ENCODE data around the gene GRM2. TPM values are rescaled to one million over a fixed set of nuclear protein-coding genes. Genes with fewer than 3 reads are reported as not detected.

The GRM2 gene
- total and polyA plus RNA-seq, 2 of the 8 experiments (the other 6 are each of a cell fraction or from before 2014, with no cell fraction given), result 3.9 to 10.5 TPM

- no peak for FAIRE-seq
- H3K18ac ChIP-seq (ENCODE audit: extremely low read depth, low read length), result no peak overlapping the region
These were observed 27.1 kb downstream of the GRM2 start for GRCh38 chr3:51733859-51734571.

More at GRCh38 chr3:51733859-51734571, 27.1 kb downstream of the GRM2 start:
- Histone ChIP-seq H4K5ac (ENCODE audit: insufficient read length, low read depth, low read length) (no peak overlapping the region), H3K56ac (replicated peaks; ENCODE audit: insufficient read length, low read depth, low read length) (no peak overlapping the region), H3K23ac (ENCODE audit: insufficient read length) (no peak overlapping the region), H3K79me1 (ENCODE audit: low read depth, low read length) (no peaks in the 10 kb centered on the region), H3K4me1 (replicated peaks in 1 of 4; ENCODE audit: control insufficient read depth in 3 of 4, insufficient read depth in 4 of 4, low read length in 3 of 4) (peaks cover 0 to 5% (median 0%) of the 10 kb centered on the region in 4 experiments; a peak in 2 of 7 replicates), H3K4ac (replicated peaks; ENCODE audit: insufficient read length, low read depth, low read length) (no peak overlapping the region), H2AK5ac (ENCODE audit: low read depth, low read length) (no peak overlapping the region), H2BK12ac (ENCODE audit: low read depth, low read length) (no peak overlapping the region), H3K27me3 (replicated peaks in 1 of 4; ENCODE audit: control insufficient read depth in 3 of 4, extremely low read depth in 1 of 4, insufficient read depth in 3 of 4, low read length in 3 of 4) (no peaks in the 10 kb centered on the region), H3K79me2 (ENCODE audit: control insufficient read depth in 1 of 2, insufficient read depth in 2 of 2, low read length in 2 of 2) (no peaks in the 10 kb centered on the region), H3K23me2 (ENCODE audit: low read depth, low read length) (no peaks in the 10 kb centered on the region; the same call in 1 of the 2 replicates), H3K14ac (ENCODE audit: insufficient read length) (no peak overlapping the region), H2BK20ac (ENCODE audit: low read length) (no peak overlapping the region), H2BK5ac (ENCODE audit: low read depth, low read length) (no peak overlapping the region), H3K9me3 (ENCODE audit: insufficient read depth in 2 of 2, low read depth in 1 of 2, low read length in 1 of 2) (no peaks in the 10 kb centered on the region), H3K27ac (ENCODE audit: low read depth, low read length) (no peak overlapping the region), H2BK120ac (replicated peaks; ENCODE audit: low read depth, low read length) (no peak overlapping the region), H4K8ac (ENCODE audit: extremely low read depth, insufficient read depth, low read length) (no peak overlapping the region), H2AFZ (ENCODE audit: low read length) (0 out of 2 replicates have a peak overlapping the region, but pooled peaks have one; percentile 86), H3K36me3 (ENCODE audit: control insufficient read depth in 2 of 4, insufficient read depth in 4 of 4, low read length in 3 of 4) (no peaks in the 10 kb centered on the region), H2BK15ac (ENCODE audit: low read length) (no peak overlapping the region), H3K4me3 (ENCODE audit: extremely low read depth in 1 of 4, insufficient read depth in 2 of 4, low read depth in 3 of 4, low read length in 4 of 4) (no peak overlapping the region), H4K20me1 (replicated peaks in 1 of 2; ENCODE audit: control insufficient read depth in 1 of 2, insufficient read depth in 2 of 2, low read length in 2 of 2) (no peaks in the 10 kb centered on the region), H3K9ac (replicated peaks in 1 of 4; ENCODE audit: extremely low read depth in 1 of 4, low read depth in 3 of 4, low read length in 3 of 4) (no peak overlapping the region), H3K4me2 (ENCODE audit: insufficient read depth in 1 of 2, low read depth in 2 of 2, low read length in 2 of 2) (peak overlapping the region in 1 of 2 experiments; percentile 26; a peak in 1 of 4 replicates), H4K91ac (replicated peaks; ENCODE audit: insufficient read length, low read length) (no peak overlapping the region)
- DNase-seq (ENCODE audit: low read depth in 1 of 2, low spot score in 2 of 2), result no peak
- TF ChIP-seq CBX5 (IDR thresholded peaks at IDR 0.05; ENCODE audit: low read depth, low read length), result no peak
- no peak for TF ChIP-seq GTF2F1 (IDR thresholded peaks at IDR 0.05; ENCODE audit: borderline replicate concordance, low read depth, low read length)
- no peak for TF ChIP-seq FOSL1 (IDR thresholded peaks at IDR 0.05; ENCODE audit: insufficient read depth, low read depth, low read length)
- no peak for TF ChIP-seq TAF7 (optimal IDR thresholded peaks at IDR 0.05; ENCODE audit: borderline replicate concordance, low read depth, low read length)
- TF ChIP-seq KDM1A (IDR thresholded peaks at IDR 0.05; ENCODE audit: borderline replicate concordance, low read length), result peak; percentile 75; the same call in 1 of the 2 replicates
- no peak for TF ChIP-seq RXRA (IDR thresholded peaks at IDR 0.05; ENCODE audit: insufficient read depth, low read depth, low read length)
- no peak for TF ChIP-seq TCF12 (IDR thresholded peaks at IDR 0.05; ENCODE audit: low read depth, low read length)
- TF ChIP-seq ATF2 (IDR thresholded peaks at IDR 0.05; ENCODE audit: low read length), result no peak
- no peak for TF ChIP-seq KDM5A (IDR thresholded peaks at IDR 0.05; ENCODE audit: low read length)
- 88% methylated on average over 4 of the region's 4 CpGs; no CpG with 5 or more reads in 1 of the 2 experiments for WGBS, 2 experiments (ENCODE audit: extremely low coverage in 1 of 2, insufficient coverage in 1 of 2, insufficient read length in 1 of 2, insufficient replicate concordance in 2 of 2, low coverage in 1 of 2, low lambda C conversion rate in 2 of 2, missing lambda C conversion rate in 1 of 2)
- CTCF ChIA-PET (ENCODE audit: partially characterized antibody), result interaction anchor here (0.6 to 3.0 kb wide), 4 partner anchors 9 to 1555 kb away, joined by 3 to 13 read pairs (median 3); no protein-coding TSS in a partner anchor
- POLR2A ChIA-PET (ENCODE audit: partially characterized antibody), result interaction anchor here (1.0 kb wide), 1 partner anchor 13 kb away, joined by 3 read pairs; no protein-coding TSS in a partner anchor

All from H1 (cell line).